HCT116 (cell line): ENCODE data around the gene RELCH. TPM values are rescaled to one million over a fixed set of nuclear protein-coding genes. Genes with fewer than 3 reads are reported as not detected.

Experiments used
- ATAC-seq: fragments of 200-7000 bp; cut with Tn5 transposase; 2 replicates; pipeline ENCODE4 v1.9.1; 2020; ENCODE audit warnings: mild to moderate bottlenecking, moderate library complexity
- BruUV-seq: library from RNA; stranded (reverse); fragments of 400-500 nt; replicated peaks from 2 replicates; lab custom pipeline; 2021; lab: Mats Ljungman, UMichigan
- CTCF ChIA-PET: fragments of 300-600 bp; sonication (Branson Sonifier 250); formaldehyde crosslinking; loops from one replicate; lab custom pipeline; 2021; ENCODE audit warnings: antibody characterized with exemption; lab: Charles Lee
- POLR2A ChIA-PET: fragments of 300-600, 350-600 bp; sonication (Branson Sonifier 250); formaldehyde crosslinking; loops from one replicate; lab custom pipeline; 2021; ENCODE audit warnings: antibody characterized with exemption; lab: Charles Lee
- RAD21 ChIA-PET, 2 experiments: fragments of 300-600 bp; sonication (Branson Sonifier 250); formaldehyde crosslinking; loops; one replicate each; lab custom pipeline; 2023; ENCODE audit warnings: low total read pairs in 2 of 2; ENCODE audit not compliant: uncharacterized antibody in 2 of 2, unreplicated experiment in 2 of 2, low non-redundant PET in 1 of 2; lab: Charles Lee
- DNase-seq: peaks from one replicate; pipeline ENCODE4 v3.0.0-alpha.2; 2010; ENCODE audit warnings: low read depth, low spot score
- H2AFZ ChIP-seq: fragments of 200-600 bp; shearing (Covaris generic), sonication (generic); 2 replicates; pipeline ENCODE4 v1.6.1; 2017; ENCODE audit warnings: low read depth, mixed run types, mixed read lengths, antibody characterized with exemption, low read length; ENCODE audit not compliant: poor library complexity, severe bottlenecking
- H3K27ac ChIP-seq: 2 replicates; pipeline ENCODE4 v1.5.1; 2012; ENCODE audit warnings: low read depth, low read length
- H3K27me3 ChIP-seq: fragments of 200-600 bp; sonication (generic); 2 replicates; pipeline ENCODE4 v1.6.1; 2016; ENCODE audit warnings: mixed run types, low read length, mixed read lengths; ENCODE audit not compliant: insufficient read depth
- H3K36me3 ChIP-seq, 2 experiments: fragments of 200-500 bp in 1 of 2; fragments of 200-600 bp in 1 of 2; sonication (Bioruptor generic) in 1 of 2; sonication (generic) in 1 of 2; 2 replicates each; pipeline versions ENCODE4 v1.5.1 to v1.6.1; 2014 to 2016; ENCODE audit warnings: low read length in 2 of 2, inconsistent platforms in 1 of 2, mixed read lengths in 1 of 2, mixed run types in 1 of 2; ENCODE audit not compliant: insufficient read depth in 2 of 2, control insufficient read depth in 1 of 2
- H3K4me1 ChIP-seq, 2 experiments: fragments of 200-600 bp in 1 of 2; sonication (generic) in 1 of 2; 2 replicates each; pipeline versions ENCODE4 v1.5.1 to v1.6.1; 2012 to 2017; ENCODE audit warnings: low read length in 2 of 2, inconsistent platforms in 1 of 2, mild to moderate bottlenecking in 1 of 2, mixed read lengths in 1 of 2, mixed run types in 1 of 2, moderate library complexity in 1 of 2; ENCODE audit not compliant: insufficient read depth in 2 of 2, control insufficient read depth in 1 of 2
- H3K4me2 ChIP-seq: fragments of 200-600 bp; sonication (generic); 2 replicates; pipeline ENCODE4 v1.6.1; 2017; ENCODE audit warnings: mixed run types, low read length, mixed read lengths
- H3K4me3 ChIP-seq, 2 experiments: fragments of 200-600 bp in 1 of 2; sonication (generic) in 1 of 2; replicated peaks in 1 of 2; 2 replicates each; pipeline ENCODE4 v1.5.1; 2011 to 2016; ENCODE audit warnings: low read length in 2 of 2, control low read depth in 1 of 2, low read depth in 1 of 2, mild to moderate bottlenecking in 1 of 2, mixed read lengths in 1 of 2, mixed run types in 1 of 2
- H3K79me2 ChIP-seq: fragments of 200-600 bp; sonication (generic); 2 replicates; pipeline ENCODE4 v1.6.1; 2017; ENCODE audit warnings: mild to moderate bottlenecking, mixed run types, low read length, moderate library complexity, mixed read lengths; ENCODE audit not compliant: insufficient read depth
- H3K9ac ChIP-seq: fragments of 200-600 bp; sonication (generic); 2 replicates; pipeline ENCODE4 v1.6.1; 2016; ENCODE audit warnings: low read length, mixed read lengths
- H3K9me2 ChIP-seq: fragments of 200-600 bp; sonication (generic), shearing (Covaris generic); 2 replicates; pipeline ENCODE4 v1.6.1; 2017; ENCODE audit warnings: mixed run types, mild to moderate bottlenecking, moderate library complexity; ENCODE audit not compliant: insufficient read depth
- H3K9me3 ChIP-seq, 2 experiments: fragments of 200-500 bp in 1 of 2; fragments of 200-600 bp in 1 of 2; sonication (Bioruptor generic) in 1 of 2; sonication (generic) in 1 of 2; 2 replicates each; pipeline ENCODE4 v1.6.1; 2014 to 2017; ENCODE audit warnings: low read length in 2 of 2, mixed read lengths in 2 of 2, inconsistent platforms in 1 of 2, low read depth in 1 of 2, mild to moderate bottlenecking in 1 of 2, mixed run types in 1 of 2, moderate library complexity in 1 of 2; ENCODE audit not compliant: control insufficient read depth in 1 of 2, insufficient read depth in 1 of 2
- H4K20me1 ChIP-seq: fragments of 200-600 bp; sonication (generic), shearing (Covaris generic); 2 replicates; pipeline ENCODE4 v1.6.1; 2017; ENCODE audit warnings: mixed run types, mild to moderate bottlenecking, moderate library complexity; ENCODE audit not compliant: insufficient read depth
- CBX3 ChIP-seq: IDR thresholded peaks from 2 replicates; pipeline ENCODE4 v1.6.1; 2012; ENCODE audit warnings: low read depth
- CEBPB ChIP-seq: IDR thresholded peaks from 2 replicates; pipeline ENCODE4 v1.6.1; 2012; ENCODE audit warnings: low read depth
- EGR1 ChIP-seq: IDR thresholded peaks from 2 replicates; pipeline ENCODE4 v1.6.1; 2012; ENCODE audit warnings: low read depth
- ELF1 ChIP-seq: IDR thresholded peaks from 2 replicates; pipeline ENCODE4 v1.6.1; 2012; ENCODE audit warnings: low read depth, borderline replicate concordance
- EZH2phosphoT487 ChIP-seq: fragments of 200-600 bp; IDR thresholded peaks from 2 replicates; pipeline ENCODE4 v1.6.1; 2018; ENCODE audit warnings: antibody characterized with exemption, borderline replicate concordance
- FOSL1 ChIP-seq: IDR thresholded peaks from 2 replicates; pipeline ENCODE4 v1.6.1; 2012; ENCODE audit warnings: low read depth
- JUND ChIP-seq: IDR thresholded peaks from 2 replicates; pipeline ENCODE4 v1.6.1; 2012
- POLR2A ChIP-seq: IDR thresholded peaks from 2 replicates; pipeline ENCODE4 v1.7.0; 2011; ENCODE audit warnings: borderline replicate concordance; ENCODE audit not compliant: insufficient read depth, insufficient read length; ENCODE audit errors: extremely low read depth
- POLR2AphosphoS5 ChIP-seq: IDR thresholded peaks from 2 replicates; pipeline ENCODE4 v1.6.1; 2011; ENCODE audit warnings: mild to moderate bottlenecking, low read depth, low read length, moderate library complexity
- RAD21 ChIP-seq: IDR thresholded peaks from 2 replicates; pipeline ENCODE4 v1.6.1; 2012; ENCODE audit warnings: low read depth, mild to moderate bottlenecking
- SIN3A ChIP-seq: IDR thresholded peaks from 2 replicates; pipeline ENCODE4 v1.6.1; 2012; ENCODE audit warnings: low read depth
- SP1 ChIP-seq: IDR thresholded peaks from 2 replicates; pipeline ENCODE4 v1.6.1; 2012; ENCODE audit warnings: low read depth
- TCF7L2 ChIP-seq: IDR thresholded peaks from 2 replicates; pipeline ENCODE4 v1.7.0; 2011; ENCODE audit warnings: borderline replicate concordance, inconsistent platforms; ENCODE audit not compliant: insufficient read depth, insufficient read length; ENCODE audit errors: extremely low read depth
- YY1 ChIP-seq: IDR thresholded peaks from 2 replicates; pipeline ENCODE4 v1.6.1; 2011; ENCODE audit warnings: low read length, low read depth, moderate library complexity, mild to moderate bottlenecking; ENCODE audit not compliant: insufficient replicate concordance; ENCODE audit errors: extremely low read depth
- ZFX ChIP-seq: fragments of 450-650 bp; IDR thresholded peaks from 2 replicates; pipeline ENCODE4 v1.6.1; 2017
- ZNF274 ChIP-seq: fragments of 200-500 bp; sonication (Bioruptor generic); IDR thresholded peaks from 2 replicates; pipeline ENCODE4 v1.6.1; 2014; ENCODE audit warnings: mild to moderate bottlenecking, low read depth, low read length, inconsistent platforms
- intact Hi-C: fragments of 100-400 bp; cut with micrococcal nuclease; formaldehyde crosslinking; loops from 2 replicates; pipeline ENCODE4 v1.10.0; 2022
- total RNA-seq: library from RNA; stranded (reverse); gene quantifications from one replicate; pipeline ENCODE4 v1.2.1, GENCODE V29; 2021; ENCODE audit not compliant: unreplicated experiment
- TF ChIP-seq, protein P1 (sequence below): IDR thresholded peaks from 2 replicates; pipeline ENCODE4 v1.6.1; 2012
- TF ChIP-seq, protein P2 (sequence below): IDR thresholded peaks from 2 replicates; pipeline ENCODE4 v1.6.1; 2011; ENCODE audit warnings: mild to moderate bottlenecking, low read length, moderate library complexity; ENCODE audit not compliant: insufficient replicate concordance; ENCODE audit errors: extremely low read depth
- TF ChIP-seq, protein P3 (sequence below): IDR thresholded peaks from 2 replicates; pipeline ENCODE4 v1.6.1; 2012
- TF ChIP-seq, protein P4 (sequence below): IDR thresholded peaks from 2 replicates; pipeline ENCODE4 v1.6.1; 2012; ENCODE audit warnings: low read depth

The RELCH gene
- total RNA-seq, 1 experiment from 2014 or later, result 17.4 TPM

DNA sequence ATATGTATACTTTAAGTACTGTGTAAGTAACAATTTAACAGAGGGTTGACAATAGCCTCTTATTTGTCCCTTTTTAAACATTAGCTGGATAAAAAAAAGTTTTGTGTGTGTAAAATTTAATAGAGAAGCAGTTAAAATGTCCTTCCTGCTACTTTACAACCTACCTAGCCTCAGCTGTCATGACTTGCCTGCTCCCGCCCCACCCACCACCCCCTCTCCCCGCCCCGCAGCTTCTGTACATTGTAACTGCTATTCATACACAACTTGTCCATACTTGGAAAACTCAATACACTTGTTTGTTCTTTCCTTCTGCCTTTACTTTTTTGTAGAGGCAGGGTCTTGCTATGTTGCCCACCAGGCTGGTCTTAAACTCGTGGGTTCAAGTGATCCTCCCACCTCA is 19.5 kb downstream of the RELCH start:
- TF ChIP-seq CBX3, result no peak
- no peak for TF ChIP-seq SIN3A
- TF ChIP-seq, protein P1, sequence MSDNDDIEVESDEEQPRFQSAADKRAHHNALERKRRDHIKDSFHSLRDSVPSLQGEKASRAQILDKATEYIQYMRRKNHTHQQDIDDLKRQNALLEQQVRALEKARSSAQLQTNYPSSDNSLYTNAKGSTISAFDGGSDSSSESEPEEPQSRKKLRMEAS, result no peak
- TF ChIP-seq ZFX, result no peak
- TF ChIP-seq POLR2AphosphoS5, result no peak
- no peak for TF ChIP-seq ZNF274
- TF ChIP-seq POLR2A, result no peak
- no peak for TF ChIP-seq FOSL1
- TF ChIP-seq SP1, result no peak
- no peak for TF ChIP-seq TCF7L2
- TF ChIP-seq EZH2phosphoT487, result no peak
- TF ChIP-seq JUND, result no peak
- TF ChIP-seq YY1, result no peak
- TF ChIP-seq EGR1, result no peak
- no peak for TF ChIP-seq ELF1
- no peak for TF ChIP-seq RAD21
- TF ChIP-seq, protein P2, sequence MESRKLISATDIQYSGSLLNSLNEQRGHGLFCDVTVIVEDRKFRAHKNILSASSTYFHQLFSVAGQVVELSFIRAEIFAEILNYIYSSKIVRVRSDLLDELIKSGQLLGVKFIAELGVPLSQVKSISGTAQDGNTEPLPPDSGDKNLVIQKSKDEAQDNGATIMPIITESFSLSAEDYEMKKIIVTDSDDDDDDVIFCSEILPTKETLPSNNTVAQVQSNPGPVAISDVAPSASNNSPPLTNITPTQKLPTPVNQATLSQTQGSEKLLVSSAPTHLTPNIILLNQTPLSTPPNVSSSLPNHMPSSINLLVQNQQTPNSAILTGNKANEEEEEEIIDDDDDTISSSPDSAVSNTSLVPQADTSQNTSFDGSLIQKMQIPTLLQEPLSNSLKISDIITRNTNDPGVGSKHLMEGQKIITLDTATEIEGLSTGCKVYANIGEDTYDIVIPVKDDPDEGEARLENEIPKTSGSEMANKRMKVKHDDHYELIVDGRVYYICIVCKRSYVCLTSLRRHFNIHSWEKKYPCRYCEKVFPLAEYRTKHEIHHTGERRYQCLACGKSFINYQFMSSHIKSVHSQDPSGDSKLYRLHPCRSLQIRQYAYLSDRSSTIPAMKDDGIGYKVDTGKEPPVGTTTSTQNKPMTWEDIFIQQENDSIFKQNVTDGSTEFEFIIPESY, result no peak
- TF ChIP-seq, protein P3, sequence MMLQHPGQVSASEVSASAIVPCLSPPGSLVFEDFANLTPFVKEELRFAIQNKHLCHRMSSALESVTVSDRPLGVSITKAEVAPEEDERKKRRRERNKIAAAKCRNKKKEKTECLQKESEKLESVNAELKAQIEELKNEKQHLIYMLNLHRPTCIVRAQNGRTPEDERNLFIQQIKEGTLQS, result no peak
- TF ChIP-seq, protein P4, sequence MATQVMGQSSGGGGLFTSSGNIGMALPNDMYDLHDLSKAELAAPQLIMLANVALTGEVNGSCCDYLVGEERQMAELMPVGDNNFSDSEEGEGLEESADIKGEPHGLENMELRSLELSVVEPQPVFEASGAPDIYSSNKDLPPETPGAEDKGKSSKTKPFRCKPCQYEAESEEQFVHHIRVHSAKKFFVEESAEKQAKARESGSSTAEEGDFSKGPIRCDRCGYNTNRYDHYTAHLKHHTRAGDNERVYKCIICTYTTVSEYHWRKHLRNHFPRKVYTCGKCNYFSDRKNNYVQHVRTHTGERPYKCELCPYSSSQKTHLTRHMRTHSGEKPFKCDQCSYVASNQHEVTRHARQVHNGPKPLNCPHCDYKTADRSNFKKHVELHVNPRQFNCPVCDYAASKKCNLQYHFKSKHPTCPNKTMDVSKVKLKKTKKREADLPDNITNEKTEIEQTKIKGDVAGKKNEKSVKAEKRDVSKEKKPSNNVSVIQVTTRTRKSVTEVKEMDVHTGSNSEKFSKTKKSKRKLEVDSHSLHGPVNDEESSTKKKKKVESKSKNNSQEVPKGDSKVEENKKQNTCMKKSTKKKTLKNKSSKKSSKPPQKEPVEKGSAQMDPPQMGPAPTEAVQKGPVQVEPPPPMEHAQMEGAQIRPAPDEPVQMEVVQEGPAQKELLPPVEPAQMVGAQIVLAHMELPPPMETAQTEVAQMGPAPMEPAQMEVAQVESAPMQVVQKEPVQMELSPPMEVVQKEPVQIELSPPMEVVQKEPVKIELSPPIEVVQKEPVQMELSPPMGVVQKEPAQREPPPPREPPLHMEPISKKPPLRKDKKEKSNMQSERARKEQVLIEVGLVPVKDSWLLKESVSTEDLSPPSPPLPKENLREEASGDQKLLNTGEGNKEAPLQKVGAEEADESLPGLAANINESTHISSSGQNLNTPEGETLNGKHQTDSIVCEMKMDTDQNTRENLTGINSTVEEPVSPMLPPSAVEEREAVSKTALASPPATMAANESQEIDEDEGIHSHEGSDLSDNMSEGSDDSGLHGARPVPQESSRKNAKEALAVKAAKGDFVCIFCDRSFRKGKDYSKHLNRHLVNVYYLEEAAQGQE, result no peak
- TF ChIP-seq CEBPB, result no peak
- H3K79me2 ChIP-seq, result peaks cover 81% of the 10 kb centered on the region
- no peaks in the 10 kb centered on the region for H3K27me3 ChIP-seq
- H3K36me3 ChIP-seq, result no peaks in the 10 kb centered on the region
- no peaks in the 10 kb centered on the region for H3K4me1 ChIP-seq
- H2AFZ ChIP-seq, result no peak overlapping the region
- ChIA-PET RAD21 (no interaction called here), POLR2A (no interaction called here), CTCF (no interaction called here)
- no peak overlapping the region for H3K4me2 ChIP-seq
- no peaks in the 10 kb centered on the region for H4K20me1 ChIP-seq
- H3K9me3 ChIP-seq, result no peaks in the 10 kb centered on the region
- ATAC-seq (no peak), DNase-seq (no peak)
- BruUV-seq, result no TSS peak
- no peaks in the 10 kb centered on the region for H3K9me2 ChIP-seq
- H3K4me3 ChIP-seq, result no peak overlapping the region
- intact Hi-C loops, result no loop called here
- H3K9ac ChIP-seq, result no peak overlapping the region
- no peak overlapping the region for H3K27ac ChIP-seq
